HG03159 (cell line): ENCODE measurements around the gene CHRND.

ENCODE experiments used
- ATAC-seq: cut with Tn5 transposase; IDR thresholded peaks from one replicate; pipeline ENCODE4 v1.9.1; 2021; ENCODE audit warnings: mild to moderate bottlenecking, moderate library complexity; ENCODE audit not compliant: unreplicated experiment

The CHRND gene

GRCh38 chr2:232525791-232526371, at the start of gene CHRND:
CHRND (plus strand) TSS chr2:232526160; CDS start chr2:232526216, 56 bp downstream.
- ATAC-seq: no peak

DNA sequence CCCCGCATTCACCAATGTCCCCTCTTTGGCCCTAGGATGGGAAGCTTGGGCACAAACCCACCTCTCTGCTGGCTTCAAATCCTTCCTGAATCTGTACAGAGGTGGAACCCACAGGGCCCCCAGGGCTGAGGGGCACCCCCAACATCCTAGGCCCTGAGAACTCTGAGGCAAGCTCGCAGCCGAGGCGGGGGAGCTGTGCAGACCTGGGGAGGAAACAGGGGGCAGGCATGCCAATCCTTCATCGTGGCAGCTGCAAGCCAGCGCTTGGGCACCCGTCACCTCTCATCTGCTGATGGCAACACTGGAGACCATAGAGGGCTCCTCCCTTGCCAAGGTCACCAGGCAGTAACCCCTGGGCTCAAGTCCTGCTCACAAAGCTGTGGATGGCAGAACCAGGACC, 49.2 kb upstream of the CHRND start:
- ATAC-seq: no peak

DNA sequence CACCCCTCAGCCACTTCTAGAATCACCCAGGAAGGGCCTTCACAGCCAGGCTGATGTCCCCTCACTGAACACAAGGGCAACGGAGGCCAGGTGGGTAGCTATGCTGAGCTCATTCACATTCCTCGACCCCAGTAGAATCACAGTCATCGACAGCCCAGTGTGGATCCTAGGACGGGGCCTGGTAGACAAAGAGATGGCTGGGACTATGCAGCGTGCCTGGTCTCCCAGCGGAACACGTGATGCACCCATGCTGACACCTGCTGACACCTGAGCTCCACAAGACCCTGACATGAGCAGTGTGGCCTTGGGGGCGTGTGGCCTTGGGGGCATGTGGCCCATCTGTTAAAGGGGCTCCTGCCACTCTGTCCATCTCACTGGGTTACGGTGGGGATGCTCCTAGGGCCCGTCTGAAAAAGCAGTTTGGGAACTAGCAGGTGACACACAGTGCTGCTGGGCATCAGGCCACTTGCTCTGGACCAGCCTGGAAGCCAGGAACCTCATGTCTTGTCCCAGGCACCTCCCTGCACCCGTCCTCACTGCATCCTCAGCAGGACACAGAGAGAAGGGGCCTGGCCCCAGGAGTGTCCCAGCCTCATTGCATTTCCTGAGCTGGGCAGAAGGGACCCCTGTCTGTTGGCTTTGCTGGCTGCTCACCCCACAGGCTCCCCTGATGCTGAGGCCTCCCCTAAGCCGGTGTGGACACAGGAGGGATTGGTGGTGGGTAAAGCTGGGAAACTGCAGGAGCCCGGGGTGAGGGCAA, 48.0 kb upstream of the CHRND start:
- ATAC-seq: no peak

GRCh38 chr2:232478571-232479340, 47.2 kb upstream of the CHRND start:
- no peak for ATAC-seq

- no peak for ATAC-seq
Observed at GRCh38 chr2:232479341-232480200, 46.4 kb upstream of the CHRND start.

- no peak for ATAC-seq
Observed at GRCh38 chr2:232480201-232481190, 45.5 kb upstream of the CHRND start.

- no peak for ATAC-seq
Observed at GRCh38 chr2:232481322-232482140, 44.4 kb upstream of the CHRND start.

- ATAC-seq: no peak
Observed at GRCh38 chr2:232482301-232483238, 43.4 kb upstream of the CHRND start.

DNA sequence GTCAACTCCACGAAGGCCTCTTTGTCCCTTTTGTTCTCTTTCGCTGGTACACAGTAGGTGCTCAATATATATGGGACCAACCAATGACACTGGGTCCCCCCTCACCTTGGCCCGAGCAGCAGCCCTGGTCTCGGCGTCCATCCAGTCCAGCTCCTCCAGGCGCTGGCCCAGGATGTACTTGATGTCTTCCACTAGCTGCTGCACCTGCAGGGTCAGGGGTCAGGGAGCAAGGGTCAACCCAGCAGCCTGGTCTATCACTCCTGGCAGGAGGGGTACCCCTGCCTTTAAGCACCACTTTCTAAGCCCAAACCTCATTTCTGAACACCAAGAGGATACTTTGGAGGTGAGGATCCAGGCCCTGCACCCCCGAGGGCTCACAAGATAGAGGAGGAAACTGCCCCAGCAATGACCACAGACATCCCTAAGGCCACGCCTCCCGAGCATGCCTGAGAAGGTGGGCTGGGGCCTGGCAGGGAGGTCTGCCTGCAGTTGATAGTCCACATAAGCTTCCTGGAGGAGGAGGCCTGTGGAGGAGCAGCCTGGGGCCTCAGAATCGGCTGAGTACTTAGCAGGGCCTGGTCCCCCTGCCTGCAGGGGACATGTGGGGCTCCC, 42.5 kb upstream of the CHRND start:
- ATAC-seq: no peak

- ATAC-seq: no peak
Observed at GRCh38 chr2:232483923-232484627, 41.9 kb upstream of the CHRND start.

GRCh38 chr2:232484628-232485347, 41.2 kb upstream of the CHRND start:
- no peak for ATAC-seq

DNA sequence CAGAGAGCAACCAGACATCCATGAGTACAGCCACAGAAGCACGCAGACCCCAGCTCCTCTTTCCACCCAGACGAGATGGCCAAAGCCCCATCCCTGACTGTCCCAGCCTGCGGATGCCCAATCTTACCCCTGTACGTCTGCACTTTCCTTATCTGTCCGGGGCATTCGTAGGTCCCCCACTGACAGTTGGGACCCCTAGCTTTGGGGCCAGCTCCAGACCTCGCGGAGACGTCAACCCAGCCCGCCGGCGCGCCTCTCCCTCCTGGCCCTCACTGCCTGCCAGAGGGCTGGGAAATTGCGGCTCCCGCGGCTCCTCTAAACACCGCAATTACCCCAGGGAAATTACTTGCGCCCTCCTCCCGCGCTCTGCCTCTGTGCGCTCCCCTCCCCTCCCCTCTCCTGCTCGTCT, 40.6 kb upstream of the CHRND start:
- no peak for ATAC-seq

DNA sequence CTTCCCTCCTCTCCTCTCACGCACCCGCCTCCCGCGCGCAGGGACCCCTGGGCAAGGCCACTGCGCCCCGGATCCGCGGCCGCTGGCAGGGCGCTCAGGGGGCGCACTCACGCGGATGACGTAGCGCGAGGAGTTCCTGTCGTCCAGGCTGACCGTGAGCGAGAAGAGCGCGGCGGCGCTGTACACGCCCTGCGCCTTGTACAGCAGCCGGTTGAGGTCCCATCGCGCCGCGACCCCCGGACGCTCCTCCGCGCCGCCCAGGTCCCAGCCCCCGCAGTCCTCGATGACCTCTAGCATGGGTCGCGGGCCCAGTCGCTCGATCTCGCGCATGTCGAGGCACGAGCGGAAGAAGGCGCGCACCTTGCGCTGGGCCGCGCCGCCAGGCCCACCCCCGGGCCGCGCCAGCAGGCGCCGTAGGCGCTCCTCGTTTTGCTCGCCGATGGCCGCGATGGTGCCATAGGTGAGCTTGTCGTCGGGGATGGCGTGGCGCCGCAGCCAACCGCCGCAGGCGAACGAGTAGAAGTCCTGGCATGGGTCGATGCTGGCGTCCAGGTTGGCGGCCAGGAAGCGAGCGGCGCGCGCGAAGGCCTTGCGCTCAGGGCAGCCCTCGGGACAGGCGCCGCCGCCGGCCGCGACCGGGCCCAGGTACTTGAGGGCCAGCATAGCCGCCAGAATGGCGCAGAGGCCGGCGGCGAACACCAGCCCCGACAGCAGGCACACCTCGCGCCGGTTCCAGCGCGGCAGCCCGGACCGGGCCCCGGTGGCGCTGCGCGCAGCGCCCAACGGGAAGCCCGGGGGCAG, 40.0 kb upstream of the CHRND start:
- no peak for ATAC-seq

- no peak for ATAC-seq
Observed at GRCh38 chr2:232486558-232487384, 39.2 kb upstream of the CHRND start.
